Measurements from ENCODE around the gene GADD45G. TPM values are rescaled to one million over a fixed set of nuclear protein-coding genes. Genes with fewer than 3 reads are reported as not detected.

GADD45G gene
- polyA plus RNA-seq, 1 of the 3 experiments (the other 2 are of a cell fraction): 1.3 TPM

DNA sequence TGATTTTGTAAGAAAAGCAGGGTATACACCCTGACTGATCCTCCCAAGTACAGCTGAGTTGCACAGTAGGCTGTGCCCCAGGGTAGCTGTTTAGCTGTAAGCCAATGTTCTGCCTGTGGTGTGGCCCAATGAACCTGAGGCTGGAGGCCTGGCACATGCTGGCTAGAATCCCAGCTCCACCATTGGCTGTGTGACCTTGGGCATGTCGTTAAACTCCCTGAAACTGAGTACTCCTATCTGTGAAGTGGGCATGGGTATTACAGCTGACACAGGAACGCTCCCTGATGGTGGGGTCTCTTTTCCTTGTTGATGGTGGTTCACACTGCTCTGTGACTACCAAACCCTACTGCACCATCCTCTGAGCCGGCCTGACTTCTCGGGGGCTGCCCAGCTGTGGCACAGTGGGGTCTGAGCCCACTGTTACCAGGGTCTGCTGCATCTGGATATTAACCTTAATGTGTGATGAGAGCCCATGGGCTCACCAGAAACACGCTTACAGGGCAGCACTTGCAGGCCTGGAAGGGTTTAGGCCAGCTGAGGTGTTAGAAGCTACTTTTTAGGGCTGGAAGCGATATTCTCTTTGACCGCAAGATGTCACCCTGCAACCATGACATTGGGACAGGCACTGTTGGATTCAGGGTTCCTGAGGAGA is 7.0 kb upstream of the GADD45G start:
- Histone ChIP-seq H3K9me2 (no peaks in the 10 kb centered on the region), H3K36me3 (replicated peaks in 1 of 2; ENCODE audit: control insufficient read depth in 1 of 2, insufficient read depth in 2 of 2, low read length in 1 of 2) (no peaks in the 10 kb centered on the region), H3K4me1 (ENCODE audit: control insufficient read depth in 1 of 2, insufficient read depth in 2 of 2, low read depth in 1 of 2, low read length in 1 of 2) (peaks cover 0 to 10% of the 10 kb centered on the region in 2 experiments; a peak in 1 of 4 replicates), H4K20me1 (ENCODE audit: insufficient read depth) (no peaks in the 10 kb centered on the region), H3K4me2 (no peak overlapping the region), H3K79me2 (ENCODE audit: insufficient read depth) (no peaks in the 10 kb centered on the region), H3K27ac (ENCODE audit: low read depth in 2 of 2, low read length in 1 of 2) (no peak overlapping the region), H3F3A (replicated peaks; ENCODE audit: insufficient read depth) (no peaks in the 10 kb centered on the region), H3K4me3 (ENCODE audit: low read depth in 2 of 2, low read length in 1 of 2) (peak overlapping the region in 1 of 2 experiments; percentile 35; a peak in 1 of 4 replicates), H3K9me3 (no peaks in the 10 kb centered on the region), H3K27me3 (ENCODE audit: insufficient read depth) (peaks cover 26% of the 10 kb centered on the region; the same call in 1 of the 2 replicates), H2AFZ (ENCODE audit: low read depth) (no peak overlapping the region), H3K9ac (no peak overlapping the region)
- WGBS (ENCODE audit: low lambda C conversion rate): 28% methylated on average over 6 of the region's 7 CpGs
- POLR2A ChIA-PET: no interaction called here
- CTCF ChIA-PET: interaction anchor here (0.6 to 17.1 kb wide), 101 partner anchors 9 to 1317 kb away, joined by 3 to 604 read pairs (median 4); partner anchors contain the start of gene DIRAS2
- peak; percentile 65 for DNase-seq
- TF ChIP-seq REST (IDR thresholded peaks at IDR 0.05; ENCODE audit: low read depth, low read length): no peak
- TF ChIP-seq, protein P1, sequence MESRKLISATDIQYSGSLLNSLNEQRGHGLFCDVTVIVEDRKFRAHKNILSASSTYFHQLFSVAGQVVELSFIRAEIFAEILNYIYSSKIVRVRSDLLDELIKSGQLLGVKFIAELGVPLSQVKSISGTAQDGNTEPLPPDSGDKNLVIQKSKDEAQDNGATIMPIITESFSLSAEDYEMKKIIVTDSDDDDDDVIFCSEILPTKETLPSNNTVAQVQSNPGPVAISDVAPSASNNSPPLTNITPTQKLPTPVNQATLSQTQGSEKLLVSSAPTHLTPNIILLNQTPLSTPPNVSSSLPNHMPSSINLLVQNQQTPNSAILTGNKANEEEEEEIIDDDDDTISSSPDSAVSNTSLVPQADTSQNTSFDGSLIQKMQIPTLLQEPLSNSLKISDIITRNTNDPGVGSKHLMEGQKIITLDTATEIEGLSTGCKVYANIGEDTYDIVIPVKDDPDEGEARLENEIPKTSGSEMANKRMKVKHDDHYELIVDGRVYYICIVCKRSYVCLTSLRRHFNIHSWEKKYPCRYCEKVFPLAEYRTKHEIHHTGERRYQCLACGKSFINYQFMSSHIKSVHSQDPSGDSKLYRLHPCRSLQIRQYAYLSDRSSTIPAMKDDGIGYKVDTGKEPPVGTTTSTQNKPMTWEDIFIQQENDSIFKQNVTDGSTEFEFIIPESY (IDR thresholded peaks at IDR 0.05; ENCODE audit: borderline replicate concordance, low read depth): no peak
- TF ChIP-seq USF1 (IDR thresholded peaks at IDR 0.05; ENCODE audit: borderline replicate concordance, low read depth): no peak
- no peak for TF ChIP-seq FOXJ3 (CRISPR knock-in tag; IDR thresholded peaks at IDR 0.05)
- TF ChIP-seq TAF1 (IDR thresholded peaks at IDR 0.05; ENCODE audit: borderline replicate concordance, low read depth, low read length): no peak
- no peak for TF ChIP-seq YY1 (IDR thresholded peaks at IDR 0.05; ENCODE audit: low read depth)
- TF ChIP-seq EP300 (IDR thresholded peaks at IDR 0.05; ENCODE audit: borderline replicate concordance in 1 of 2, low read depth in 1 of 2, low read length in 1 of 2): no peak
- TF ChIP-seq RXRA (IDR thresholded peaks at IDR 0.05; ENCODE audit: borderline replicate concordance, low read depth): no peak
- TF ChIP-seq USF2 (IDR thresholded peaks at IDR 0.05; ENCODE audit: borderline replicate concordance, low read depth, low read length): no peak
- TF ChIP-seq FOSL2 (IDR thresholded peaks at IDR 0.05; ENCODE audit: borderline replicate concordance, low read depth): no peak
- no peak for TF ChIP-seq RCOR1 (IDR thresholded peaks at IDR 0.05; ENCODE audit: low read length)
- TF ChIP-seq, protein P2, sequence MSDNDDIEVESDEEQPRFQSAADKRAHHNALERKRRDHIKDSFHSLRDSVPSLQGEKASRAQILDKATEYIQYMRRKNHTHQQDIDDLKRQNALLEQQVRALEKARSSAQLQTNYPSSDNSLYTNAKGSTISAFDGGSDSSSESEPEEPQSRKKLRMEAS (IDR thresholded peaks at IDR 0.05; ENCODE audit: low read depth): no peak
- TF ChIP-seq TEAD4 (IDR thresholded peaks at IDR 0.05; ENCODE audit: borderline replicate concordance, insufficient read depth): no peak
- TF ChIP-seq SMC3 (IDR thresholded peaks at IDR 0.05; ENCODE audit: low read depth, low read length): peak; percentile 86
- TF ChIP-seq GABPA (IDR thresholded peaks at IDR 0.05; ENCODE audit: low read depth): no peak
- no peak for TF ChIP-seq PBX3 (IDR thresholded peaks at IDR 0.05)
- no peak for TF ChIP-seq NRF1 (IDR thresholded peaks at IDR 0.05; ENCODE audit: low read depth, low read length)
- no peak for TF ChIP-seq JUND (IDR thresholded peaks at IDR 0.05)
- no peak for TF ChIP-seq CHD2 (IDR thresholded peaks at IDR 0.05; ENCODE audit: low read length, partially characterized antibody)
- TF ChIP-seq, protein P3, sequence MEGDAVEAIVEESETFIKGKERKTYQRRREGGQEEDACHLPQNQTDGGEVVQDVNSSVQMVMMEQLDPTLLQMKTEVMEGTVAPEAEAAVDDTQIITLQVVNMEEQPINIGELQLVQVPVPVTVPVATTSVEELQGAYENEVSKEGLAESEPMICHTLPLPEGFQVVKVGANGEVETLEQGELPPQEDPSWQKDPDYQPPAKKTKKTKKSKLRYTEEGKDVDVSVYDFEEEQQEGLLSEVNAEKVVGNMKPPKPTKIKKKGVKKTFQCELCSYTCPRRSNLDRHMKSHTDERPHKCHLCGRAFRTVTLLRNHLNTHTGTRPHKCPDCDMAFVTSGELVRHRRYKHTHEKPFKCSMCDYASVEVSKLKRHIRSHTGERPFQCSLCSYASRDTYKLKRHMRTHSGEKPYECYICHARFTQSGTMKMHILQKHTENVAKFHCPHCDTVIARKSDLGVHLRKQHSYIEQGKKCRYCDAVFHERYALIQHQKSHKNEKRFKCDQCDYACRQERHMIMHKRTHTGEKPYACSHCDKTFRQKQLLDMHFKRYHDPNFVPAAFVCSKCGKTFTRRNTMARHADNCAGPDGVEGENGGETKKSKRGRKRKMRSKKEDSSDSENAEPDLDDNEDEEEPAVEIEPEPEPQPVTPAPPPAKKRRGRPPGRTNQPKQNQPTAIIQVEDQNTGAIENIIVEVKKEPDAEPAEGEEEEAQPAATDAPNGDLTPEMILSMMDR (IDR thresholded peaks at IDR 0.05): peak; percentile 75
- TF ChIP-seq FOXM1 (IDR thresholded peaks at IDR 0.05; ENCODE audit: low read depth): no peak
- TF ChIP-seq SIN3A (IDR thresholded peaks at IDR 0.05; ENCODE audit: borderline replicate concordance, low read depth, low read length): no peak
